ENCODE results near the gene GMCL2. TPM values are rescaled to one million over a fixed set of nuclear protein-coding genes. Genes with fewer than 3 reads are reported as not detected.

The GMCL2 gene
- total and polyA plus RNA-seq, 5 experiments from 2014 or later, result 0.14 TPM; not detected in 4

- no peak for DNase-seq
- Mint-ChIP-seq H3K4me3 (no peak overlapping the region), H3K27me3 (no peaks in the 10 kb centered on the region), H3K4me1 (peaks cover 26 to 46% (median 40%) of the 10 kb centered on the region in 4 donors), H3K27ac (peak overlapping the region in 2 of 10 donors; percentile 16 to 59), H3K9me3 (no peaks in the 10 kb centered on the region), H3K36me3 (peaks cover 5 to 82% (median 9%) of the 10 kb centered on the region in 3 donors)
- no peak for ATAC-seq
- POLR2A ChIA-PET, result no interaction called here
Observed at GRCh38 chr5:178218827-178219226, 31.7 kb upstream of the GMCL2 start.

- ATAC-seq (no peak), DNase-seq (no peak)
- H3K27me3 Mint-ChIP-seq, result no peaks in the 10 kb centered on the region
- peaks cover 5 to 84% (median 9%) of the 10 kb centered on the region in 3 donors for H3K36me3 Mint-ChIP-seq
- peak overlapping the region in 2 of 10 donors; percentile 16 to 59 for H3K27ac Mint-ChIP-seq
- no peaks in the 10 kb centered on the region for H3K9me3 Mint-ChIP-seq
- H3K4me3 Mint-ChIP-seq, result no peak overlapping the region
- POLR2A ChIA-PET, result interaction anchor here (1.0 to 1.4 kb wide), 2 partner anchors 14 to 21 kb away, joined by 4 to 6 read pairs; partner anchors contain the start of gene HNRNPAB
- peaks cover 26 to 47% (median 41%) of the 10 kb centered on the region in 4 donors for H3K4me1 Mint-ChIP-seq
Observed at GRCh38 chr5:178218237-178218776, 31.1 kb upstream of the GMCL2 start.

GRCh38 chr5:178216779-178217178, 29.6 kb upstream of the GMCL2 start:
- H3K9me3 Mint-ChIP-seq, result no peaks in the 10 kb centered on the region
- ATAC-seq (no peak), DNase-seq (peak in 1 of 10 donors; percentile 52)
- POLR2A ChIA-PET, result interaction anchor here (1.0 to 2.0 kb wide), 3 partner anchors 8 to 12 kb away, joined by 3 to 7 read pairs (median 6); partner anchors contain the start of gene HNRNPAB
- no peak overlapping the region for H3K4me3 Mint-ChIP-seq
- H3K27me3 Mint-ChIP-seq, result no peaks in the 10 kb centered on the region
- peaks cover 22 to 46% (median 36%) of the 10 kb centered on the region in 4 donors for H3K4me1 Mint-ChIP-seq
- H3K36me3 Mint-ChIP-seq, result peaks cover 5 to 89% (median 8%) of the 10 kb centered on the region in 3 donors
- peak overlapping the region in 3 of 10 donors; percentile 13 to 39 (median 26) for H3K27ac Mint-ChIP-seq

GRCh38 chr5:178216088-178216534, 28.9 kb upstream of the GMCL2 start:
- Mint-ChIP-seq H3K36me3 (peaks cover 5 to 89% (median 11%) of the 10 kb centered on the region in 3 donors), H3K27me3 (no peaks in the 10 kb centered on the region), H3K27ac (peak overlapping the region; percentile 9 to 81 (median 50)), H3K4me3 (peak overlapping the region in 1 of 10 donors; percentile 1), H3K4me1 (peaks cover 15 to 43% (median 33%) of the 10 kb centered on the region in 4 donors), H3K9me3 (no peaks in the 10 kb centered on the region)
- ATAC-seq, result peak in 1 of 2 donors; percentile 23
- POLR2A ChIA-PET, result interaction anchor here (1.0 to 2.0 kb wide), 3 partner anchors 9 to 12 kb away, joined by 3 to 7 read pairs (median 6); partner anchors contain the start of gene HNRNPAB
- no peak for DNase-seq

GRCh38 chr5:178215280-178216002, 28.3 kb upstream of the GMCL2 start:
- H3K36me3 Mint-ChIP-seq, result peaks cover 5 to 90% (median 13%) of the 10 kb centered on the region in 3 donors
- no peak overlapping the region for H3K4me3 Mint-ChIP-seq
- DNase-seq (peak in 1 of 10 donors; percentile 32), ATAC-seq (no peak)
- no peaks in the 10 kb centered on the region for H3K27me3 Mint-ChIP-seq
- peaks cover 12 to 37% (median 27%) of the 10 kb centered on the region in 4 donors for H3K4me1 Mint-ChIP-seq
- POLR2A ChIA-PET, result interaction anchor here (0.6 to 2.0 kb wide), 4 partner anchors 9 to 11 kb away, joined by 3 to 7 read pairs (median 4); partner anchors contain the start of gene HNRNPAB
- no peaks in the 10 kb centered on the region for H3K9me3 Mint-ChIP-seq
- peak overlapping the region in 7 of 10 donors; percentile 9 to 76 (median 31) for H3K27ac Mint-ChIP-seq

GRCh38 chr5:178214160-178214803, 27.1 kb upstream of the GMCL2 start:
- H3K27ac Mint-ChIP-seq, result peak overlapping the region in 9 of 10 donors; percentile 37 to 90 (median 57)
- DNase-seq, result peak in 1 of 10 donors; percentile 50
- no peak overlapping the region for H3K4me3 Mint-ChIP-seq
- ATAC-seq, result no peak
- peaks cover 15 to 39% (median 31%) of the 10 kb centered on the region in 4 donors for H3K4me1 Mint-ChIP-seq
- no peaks in the 10 kb centered on the region for H3K9me3 Mint-ChIP-seq
- H3K36me3 Mint-ChIP-seq, result peaks cover 5 to 90% (median 13%) of the 10 kb centered on the region in 3 donors
- POLR2A ChIA-PET, result interaction anchor here (0.9 to 3.1 kb wide), 3 partner anchors 8 to 17 kb away, joined by 4 to 15 read pairs (median 6); partner anchors contain the start of gene HNRNPAB
- H3K27me3 Mint-ChIP-seq, result no peaks in the 10 kb centered on the region

- ATAC-seq, result no peak
- no peaks in the 10 kb centered on the region for H3K9me3 Mint-ChIP-seq
- no peaks in the 10 kb centered on the region for H3K27me3 Mint-ChIP-seq
- peaks cover 16 to 44% (median 36%) of the 10 kb centered on the region in 4 donors for H3K4me1 Mint-ChIP-seq
- H3K27ac Mint-ChIP-seq, result peak overlapping the region in 7 of 10 donors; percentile 31 to 90 (median 65)
- peaks cover 5 to 90% (median 13%) of the 10 kb centered on the region in 3 donors for H3K36me3 Mint-ChIP-seq
- POLR2A ChIA-PET, result interaction anchor here (0.9 to 3.1 kb wide), 4 partner anchors 8 to 25 kb away, joined by 3 to 15 read pairs (median 5); partner anchors contain the start of gene HNRNPAB
- H3K4me3 Mint-ChIP-seq, result no peak overlapping the region
- peak in 1 of 10 donors; percentile 45 for DNase-seq
Observed at GRCh38 chr5:178213748-178214151, 26.6 kb upstream of the GMCL2 start.

- H3K9me3 Mint-ChIP-seq, result no peaks in the 10 kb centered on the region
- POLR2A ChIA-PET, result interaction anchor here (1.2 to 3.1 kb wide), 2 partner anchors 9 to 26 kb away, joined by 3 to 15 read pairs; partner anchors contain the start of gene HNRNPAB
- H3K27me3 Mint-ChIP-seq, result no peaks in the 10 kb centered on the region
- H3K36me3 Mint-ChIP-seq, result peaks cover 5 to 92% (median 13%) of the 10 kb centered on the region in 3 donors
- DNase-seq (peak in 1 of 10 donors; percentile 43), ATAC-seq (no peak)
- peak overlapping the region in 8 of 10 donors; percentile 3 to 71 (median 36) for H3K27ac Mint-ChIP-seq
- peaks cover 17 to 49% (median 40%) of the 10 kb centered on the region in 4 donors for H3K4me1 Mint-ChIP-seq
- no peak overlapping the region for H3K4me3 Mint-ChIP-seq
Observed at GRCh38 chr5:178213003-178213461, 25.9 kb upstream of the GMCL2 start.

GRCh38 chr5:178212241-178213002, 25.3 kb upstream of the GMCL2 start:
- no peak overlapping the region for H3K4me3 Mint-ChIP-seq
- H3K4me1 Mint-ChIP-seq, result peaks cover 22 to 55% (median 46%) of the 10 kb centered on the region in 4 donors
- H3K36me3 Mint-ChIP-seq, result peaks cover 5 to 95% (median 13%) of the 10 kb centered on the region in 3 donors
- ATAC-seq (no peak), DNase-seq (peak in 1 of 10 donors; percentile 61)
- H3K27me3 Mint-ChIP-seq, result no peaks in the 10 kb centered on the region
- no peaks in the 10 kb centered on the region for H3K9me3 Mint-ChIP-seq
- H3K27ac Mint-ChIP-seq, result peak overlapping the region in 5 of 10 donors; percentile 8 to 71 (median 33)
- POLR2A ChIA-PET, result interaction anchor here (1.2 to 3.1 kb wide), 2 partner anchors 8 to 26 kb away, joined by 3 to 15 read pairs; partner anchors contain the start of gene HNRNPAB

GRCh38 chr5:178211095-178212048, 24.2 kb upstream of the GMCL2 start:
- no peak overlapping the region for H3K4me3 Mint-ChIP-seq
- ATAC-seq, result no peak
- POLR2A ChIA-PET, result interaction anchor here (3.1 kb wide), 1 partner anchor 7 kb away, joined by 15 read pairs; the partner anchor contains the start of gene HNRNPAB
- H3K27me3 Mint-ChIP-seq, result no peaks in the 10 kb centered on the region
- H3K4me1 Mint-ChIP-seq, result peaks cover 25 to 62% (median 53%) of the 10 kb centered on the region in 4 donors
- peak overlapping the region in 8 of 10 donors; percentile 6 to 51 (median 26) for H3K27ac Mint-ChIP-seq
- peak in 1 of 10 donors; percentile 11 for DNase-seq
- H3K36me3 Mint-ChIP-seq, result peaks cover 3 to 95% (median 11%) of the 10 kb centered on the region in 3 donors
- no peaks in the 10 kb centered on the region for H3K9me3 Mint-ChIP-seq

Measured in naive thymus-derived CD8-positive, alpha-beta T cell (primary cell).